HepG2 (cell line): ENCODE measurements around the gene CAND1. TPM values are rescaled to one million over a fixed set of nuclear protein-coding genes. Genes with fewer than 3 reads are reported as not detected.

Source experiments
- ATAC-seq: fragments of 200-7000 bp; cut with Tn5 transposase; 3 replicates; pipeline ENCODE4 v1.9.1; 2020; ENCODE audit warnings: mild to moderate bottlenecking, moderate library complexity
- BruUV-seq: library from RNA; stranded (reverse); fragments of 400-500 nt; replicated peaks from 2 replicates; lab custom pipeline; 2021; lab: Mats Ljungman, UMichigan
- CTCF ChIA-PET: fragments of 300-600 bp; formaldehyde crosslinking; extraction: SDS; loops from one replicate; lab custom pipeline; 2021; ENCODE audit warnings: low total read pairs, inconsistent platforms, low intra/inter-chr PET ratio; lab: Yijun Ruan, JAX
- POLR2A ChIA-PET: fragments of 350-600 bp; sonication (Branson Sonifier 250); formaldehyde crosslinking; loops from one replicate; lab custom pipeline; 2020; ENCODE audit warnings: antibody characterized with exemption, inconsistent platforms; lab: Yijun Ruan, JAX
- DNase-seq: peaks from one replicate; pipeline ENCODE4 v3.0.0-alpha.2; 2015; ENCODE audit warnings: low spot score
- FAIRE-seq: peaks from 3 replicates; lab custom pipeline; 2011; peaks lifted over from hg19 to GRCh38; lab: Jason Lieb, UNC
- H2AFZ ChIP-seq: one replicate; pipeline ENCODE4 v1.6.1; 2011; ENCODE audit warnings: low read length, inconsistent platforms
- H3K27ac ChIP-seq: fragments of 300-600 bp; 3 replicates; pipeline ENCODE4 v1.8.0; 2011; ENCODE audit warnings: mixed run types, mild to moderate bottlenecking, mixed read lengths, low read length, inconsistent platforms; ENCODE audit not compliant: insufficient read depth; ENCODE audit errors: extremely low read length
- H3K27me3 ChIP-seq, 2 experiments: fragments of 200-600 bp in 1 of 2; 2 replicates in 1 of 2; 3 replicates in 1 of 2; pipeline versions ENCODE4 v1.6.0 to v1.8.0; 2011; ENCODE audit warnings: low read length in 2 of 2, mild to moderate bottlenecking in 2 of 2, moderate library complexity in 2 of 2, inconsistent platforms in 1 of 2; ENCODE audit not compliant: insufficient read depth in 2 of 2, control insufficient read depth in 1 of 2
- H3K36me3 ChIP-seq, 2 experiments: fragments of 200-600 bp in 1 of 2; replicated peaks in 1 of 2; 2 replicates in 1 of 2; 3 replicates in 1 of 2; pipeline versions ENCODE4 v1.5.1 to v1.8.0; 2011; ENCODE audit warnings: low read length in 2 of 2, inconsistent platforms in 1 of 2; ENCODE audit not compliant: insufficient read depth in 2 of 2, control insufficient read depth in 1 of 2
- H3K4me1 ChIP-seq: 2 replicates; pipeline ENCODE4 v1.5.1; 2012; ENCODE audit warnings: low read length, inconsistent platforms; ENCODE audit not compliant: insufficient read depth
- H3K4me2 ChIP-seq: 2 replicates; pipeline ENCODE4 v1.6.0; 2011; ENCODE audit warnings: low read depth, low read length, inconsistent platforms
- H3K4me3 ChIP-seq, 3 experiments: fragments of 200-600 bp in 1 of 3; sonication (generic), shearing (Covaris generic) in 1 of 3; replicated peaks in 1 of 3; 2 replicates each; pipeline ENCODE4 v1.5.1; 2011 to 2016; ENCODE audit warnings: low read length in 3 of 3, inconsistent platforms in 2 of 3, low read depth in 2 of 3, mild to moderate bottlenecking in 2 of 3, control low read depth in 1 of 3, mixed read lengths in 1 of 3; ENCODE audit not compliant: insufficient read depth in 1 of 3
- H3K79me2 ChIP-seq: one replicate; pipeline ENCODE4 v1.6.1; 2011; ENCODE audit warnings: low read length, inconsistent platforms; ENCODE audit not compliant: insufficient read depth
- H3K9ac ChIP-seq: 2 replicates; pipeline ENCODE4 v1.6.0; 2011; ENCODE audit warnings: mild to moderate bottlenecking, low read depth, low read length, inconsistent platforms; ENCODE audit not compliant: insufficient read depth
- H3K9me3 ChIP-seq: 2 replicates; pipeline ENCODE4 v1.5.1; 2012; ENCODE audit warnings: mild to moderate bottlenecking, low read length
- H4K20me1 ChIP-seq: 2 replicates; pipeline ENCODE4 v1.6.0; 2011; ENCODE audit warnings: inconsistent platforms, mild to moderate bottlenecking, low read length, moderate library complexity; ENCODE audit not compliant: insufficient read depth
- SMC3 ChIP-seq: IDR thresholded peaks from 2 replicates; pipeline ENCODE4 v1.6.1; 2011; ENCODE audit warnings: low read length, improper control_type of control experiment
- STAG1 ChIP-seq: sonication (generic); formaldehyde crosslinking; IDR thresholded peaks from 2 replicates; pipeline ENCODE4 v1.4.0; 2020; ENCODE audit warnings: missing genetic modification reagents
- WGBS: methylation state at CpG from one replicate; pipeline ENCODE4 v1.1.6; 2017; ENCODE audit warnings: low lambda C conversion rate; 5-methylcytosine and 5-hydroxymethylcytosine counted together
- in situ Hi-C: cut with HindIII; loops from 2 replicates; pipeline ENCODE4 v1.10.0; 2017; ENCODE audit warnings: low pct_unique_long_range_greater_than_20kb; ENCODE audit not compliant: extremely low pct_ligation_motif_present
- intact Hi-C: fragments of 100-400 bp; cut with micrococcal nuclease; formaldehyde crosslinking; loops from one replicate; pipeline ENCODE4 v1.10.0; 2022; ENCODE audit not compliant: unreplicated experiment
- polyA plus RNA-seq, 8 experiments: library from polyadenylated mRNA; depleted of rRNA in 3 of 8; stranded (reverse) in 7 of 8; unstranded in 1 of 8; fragments of >200 nt; fragmentation: Illumina TruSeq in 4 of 8; extraction: Trizol in 4 of 8; gene quantifications; 2 replicates each; pipeline versions ENCODE4 v1.2.1 to v1.2.3, GENCODE V29; 2011 to 2016; ENCODE audit warnings: low read depth in 4 of 8, missing spikeins in 1 of 8, mixed read lengths in 1 of 8; ENCODE audit not compliant: insufficient read depth in 1 of 8
- total RNA-seq, 5 experiments: library from RNA; depleted of rRNA; stranded (reverse); fragments of >200 nt; fragmentation: Illumina TruSeq; extraction: Trizol; gene quantifications; 2 replicates each; pipeline ENCODE4 v1.2.3, GENCODE V29; 2016; ENCODE audit warnings: low read depth in 1 of 5
- TF ChIP-seq, protein P1 (sequence below): sonication (generic); formaldehyde crosslinking; IDR thresholded peaks from 2 replicates; pipeline ENCODE4 v1.5.0; 2020; ENCODE audit warnings: mild to moderate bottlenecking, missing genetic modification reagents, moderate library complexity
- TF ChIP-seq, protein P2 (sequence below): sonication (generic); formaldehyde crosslinking; conservative IDR thresholded peaks from 2 replicates; pipeline ENCODE4 v1.4.0; 2020; ENCODE audit warnings: missing genetic modification reagents

The CAND1 gene
- total and polyA plus RNA-seq, 2 of the 13 experiments (the other 11 are each of a cell fraction or from before 2014, with no cell fraction given): 56.2 to 138 TPM

DNA sequence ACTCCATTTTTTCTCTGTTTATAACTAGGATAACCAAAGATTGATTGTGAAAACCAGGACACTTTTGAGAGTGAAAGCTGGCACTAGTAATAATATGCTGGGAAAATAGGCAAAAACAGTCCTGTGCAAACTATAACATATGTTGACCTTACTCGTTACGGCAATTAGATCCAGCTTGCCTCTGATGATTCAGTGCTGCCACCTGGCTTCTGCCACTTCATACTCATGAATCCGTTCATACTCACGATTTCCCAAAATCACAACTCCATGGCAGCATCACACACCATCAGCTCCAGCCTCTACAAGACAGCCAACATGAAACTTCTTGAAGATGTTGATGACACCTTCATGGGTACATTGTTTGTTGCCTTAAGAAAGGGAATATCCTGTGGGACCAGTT lies 49.1 kb upstream of the CAND1 start:
- Histone ChIP-seq H3K27ac (no peak overlapping the region), H2AFZ (no peak overlapping the region), H3K9me3 (no peaks in the 10 kb centered on the region), H3K9ac (no peak overlapping the region), H3K36me3 (no peaks in the 10 kb centered on the region), H3K4me2 (no peak overlapping the region), H3K27me3 (peaks cover 0 to 5% of the 10 kb centered on the region in 2 experiments; a peak in 1 of 5 replicates), H4K20me1 (no peaks in the 10 kb centered on the region), H3K4me3 (no peak overlapping the region), H3K4me1 (no peaks in the 10 kb centered on the region), H3K79me2 (no peaks in the 10 kb centered on the region)
- CTCF ChIA-PET: no interaction called here
- FAIRE-seq: peak; percentile 54
- 2% methylated on average over 4 of the region's 4 CpGs for WGBS
- intact Hi-C loops (loop anchor here (1.0 kb wide), 1 partner anchor 59 kb away; no protein-coding TSS in a partner anchor), in situ Hi-C loops (no loop called here)
- BruUV-seq: no TSS peak
- ATAC-seq: peak; percentile 50; the same call in 2 of the 3 replicates
- TF ChIP-seq, protein P1, sequence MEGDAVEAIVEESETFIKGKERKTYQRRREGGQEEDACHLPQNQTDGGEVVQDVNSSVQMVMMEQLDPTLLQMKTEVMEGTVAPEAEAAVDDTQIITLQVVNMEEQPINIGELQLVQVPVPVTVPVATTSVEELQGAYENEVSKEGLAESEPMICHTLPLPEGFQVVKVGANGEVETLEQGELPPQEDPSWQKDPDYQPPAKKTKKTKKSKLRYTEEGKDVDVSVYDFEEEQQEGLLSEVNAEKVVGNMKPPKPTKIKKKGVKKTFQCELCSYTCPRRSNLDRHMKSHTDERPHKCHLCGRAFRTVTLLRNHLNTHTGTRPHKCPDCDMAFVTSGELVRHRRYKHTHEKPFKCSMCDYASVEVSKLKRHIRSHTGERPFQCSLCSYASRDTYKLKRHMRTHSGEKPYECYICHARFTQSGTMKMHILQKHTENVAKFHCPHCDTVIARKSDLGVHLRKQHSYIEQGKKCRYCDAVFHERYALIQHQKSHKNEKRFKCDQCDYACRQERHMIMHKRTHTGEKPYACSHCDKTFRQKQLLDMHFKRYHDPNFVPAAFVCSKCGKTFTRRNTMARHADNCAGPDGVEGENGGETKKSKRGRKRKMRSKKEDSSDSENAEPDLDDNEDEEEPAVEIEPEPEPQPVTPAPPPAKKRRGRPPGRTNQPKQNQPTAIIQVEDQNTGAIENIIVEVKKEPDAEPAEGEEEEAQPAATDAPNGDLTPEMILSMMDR (CRISPR knock-in tag): peak; percentile 44
- TF ChIP-seq, protein P2, sequence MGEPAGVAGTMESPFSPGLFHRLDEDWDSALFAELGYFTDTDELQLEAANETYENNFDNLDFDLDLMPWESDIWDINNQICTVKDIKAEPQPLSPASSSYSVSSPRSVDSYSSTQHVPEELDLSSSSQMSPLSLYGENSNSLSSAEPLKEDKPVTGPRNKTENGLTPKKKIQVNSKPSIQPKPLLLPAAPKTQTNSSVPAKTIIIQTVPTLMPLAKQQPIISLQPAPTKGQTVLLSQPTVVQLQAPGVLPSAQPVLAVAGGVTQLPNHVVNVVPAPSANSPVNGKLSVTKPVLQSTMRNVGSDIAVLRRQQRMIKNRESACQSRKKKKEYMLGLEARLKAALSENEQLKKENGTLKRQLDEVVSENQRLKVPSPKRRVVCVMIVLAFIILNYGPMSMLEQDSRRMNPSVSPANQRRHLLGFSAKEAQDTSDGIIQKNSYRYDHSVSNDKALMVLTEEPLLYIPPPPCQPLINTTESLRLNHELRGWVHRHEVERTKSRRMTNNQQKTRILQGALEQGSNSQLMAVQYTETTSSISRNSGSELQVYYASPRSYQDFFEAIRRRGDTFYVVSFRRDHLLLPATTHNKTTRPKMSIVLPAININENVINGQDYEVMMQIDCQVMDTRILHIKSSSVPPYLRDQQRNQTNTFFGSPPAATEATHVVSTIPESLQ (CRISPR knock-in tag): no peak
- TF ChIP-seq STAG1 (CRISPR knock-in tag) (peak; percentile 65), SMC3 (peak; percentile 21; the same call in 1 of the 2 replicates)
- DNase-seq: peak; percentile 10
- POLR2A ChIA-PET: no interaction called here
